Mucosa of stomach (tissue), 1 donor: Measurements from ENCODE around the gene PCSK5.

Source experiments
- H3K27me3 ChIP-seq: one replicate; pipeline ENCODE4 v1.7.0; 2013; ENCODE audit warnings: mild to moderate bottlenecking, low read length; ENCODE audit not compliant: control insufficient read depth, insufficient read depth
- H3K36me3 ChIP-seq: one replicate; pipeline ENCODE4 v1.7.0; 2013; ENCODE audit warnings: low read length; ENCODE audit not compliant: control insufficient read depth, insufficient read depth
- H3K4me1 ChIP-seq: one replicate; pipeline ENCODE4 v1.7.0; 2013; ENCODE audit warnings: mild to moderate bottlenecking, low read length; ENCODE audit not compliant: control insufficient read depth, insufficient read depth
- H3K4me3 ChIP-seq: one replicate; pipeline ENCODE4 v1.7.0; 2013; ENCODE audit warnings: low read length
- H3K9ac ChIP-seq: one replicate; pipeline ENCODE4 v1.7.0; 2013; ENCODE audit warnings: mild to moderate bottlenecking, low read length, moderate library complexity
- H3K9me3 ChIP-seq: one replicate; pipeline ENCODE4 v1.7.0; 2013; ENCODE audit warnings: mild to moderate bottlenecking, low read length, moderate library complexity; ENCODE audit not compliant: control insufficient read depth
- donor health status: Pancreatic carcinoma.

Gene PCSK5

DNA sequence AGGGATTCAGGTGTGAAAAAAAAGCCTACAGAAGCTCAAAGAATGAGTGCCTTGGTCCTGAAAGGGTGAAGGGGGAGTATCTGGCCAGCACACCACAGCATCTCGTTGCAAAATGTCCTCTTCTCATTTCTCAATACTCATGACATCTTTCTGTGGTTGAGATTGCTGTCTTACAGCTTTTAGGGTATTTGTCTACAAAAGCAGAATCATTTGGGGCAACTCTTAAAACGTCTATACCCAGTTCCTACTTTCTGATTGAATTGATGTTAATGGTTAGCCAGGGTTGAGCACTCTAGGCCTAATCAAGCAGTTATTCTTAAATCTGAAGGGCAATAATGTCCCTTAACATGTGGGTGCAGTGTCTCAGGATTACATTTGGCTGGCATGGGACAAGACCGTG is 21.2 kb upstream of the PCSK5 start:
- Histone ChIP-seq H3K9me3 (no peaks in the 10 kb centered on the region), H3K9ac (no peak overlapping the region), H3K36me3 (no peaks in the 10 kb centered on the region), H3K4me3 (no peak overlapping the region), H3K4me1 (no peaks in the 10 kb centered on the region), H3K27me3 (no peaks in the 10 kb centered on the region)

DNA sequence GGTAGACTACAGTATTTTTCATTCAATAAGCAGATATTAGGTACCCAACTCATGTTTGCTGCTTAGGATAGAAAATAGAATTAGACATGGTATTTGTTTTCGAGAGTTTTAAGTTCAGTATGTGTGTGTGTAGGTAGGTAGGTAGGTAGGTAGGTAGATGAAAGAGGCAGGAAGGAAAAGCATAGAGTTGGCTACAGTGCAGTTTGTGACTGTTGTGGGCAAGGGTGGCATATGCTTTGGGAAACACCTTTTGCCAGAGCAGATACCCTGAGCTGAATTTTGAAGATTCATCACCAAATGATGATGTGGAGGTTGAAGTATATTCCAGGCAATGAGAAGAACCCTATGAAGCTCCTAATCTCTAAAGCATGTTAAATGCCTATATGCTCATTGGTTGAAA is 20.0 kb upstream of the PCSK5 start:
- no peaks in the 10 kb centered on the region for H3K4me1 ChIP-seq
- no peak overlapping the region for H3K4me3 ChIP-seq
- no peaks in the 10 kb centered on the region for H3K27me3 ChIP-seq
- no peaks in the 10 kb centered on the region for H3K36me3 ChIP-seq
- H3K9me3 ChIP-seq = no peaks in the 10 kb centered on the region
- H3K9ac ChIP-seq = no peak overlapping the region

DNA sequence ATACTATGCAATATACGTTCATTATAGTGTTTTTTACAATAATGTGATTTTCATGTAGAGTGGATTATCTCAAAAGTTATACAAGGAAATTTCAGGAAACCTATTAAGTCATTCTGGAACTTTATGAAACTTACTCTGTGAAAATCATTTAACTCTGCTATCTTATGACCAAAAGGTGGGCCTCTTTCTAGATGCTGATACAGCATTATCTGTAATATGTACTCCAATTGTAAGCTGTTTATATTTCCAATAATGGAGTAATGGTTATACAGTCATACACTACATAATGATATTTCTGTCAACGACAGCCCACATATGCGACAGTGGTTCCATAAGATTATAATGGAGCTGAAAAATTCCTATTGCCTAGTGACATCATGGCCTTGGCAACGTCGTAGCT is 18.8 kb upstream of the PCSK5 start:
- Histone ChIP-seq H3K36me3 (no peaks in the 10 kb centered on the region), H3K9ac (no peak overlapping the region), H3K9me3 (no peaks in the 10 kb centered on the region), H3K27me3 (no peaks in the 10 kb centered on the region), H3K4me1 (no peaks in the 10 kb centered on the region), H3K4me3 (no peak overlapping the region)

DNA sequence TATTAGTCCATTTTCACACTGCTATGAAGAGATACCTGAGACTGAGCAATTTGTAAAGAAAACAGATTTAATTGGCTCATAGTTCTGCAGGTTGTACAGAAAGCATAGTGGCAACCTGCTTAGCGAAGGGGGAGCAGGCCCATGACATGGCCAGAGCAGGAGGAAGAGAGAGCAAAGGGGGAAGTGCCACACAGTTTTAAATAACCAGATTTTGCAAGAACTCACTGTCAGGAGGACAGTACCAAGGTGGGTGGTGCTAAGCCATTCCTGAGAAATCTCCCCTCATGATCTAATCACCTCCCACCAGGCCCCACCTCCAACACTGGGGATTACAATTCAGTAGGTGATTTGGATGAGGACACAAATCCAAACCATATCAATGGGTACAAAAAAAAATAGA is 16.8 kb upstream of the PCSK5 start:
- Histone ChIP-seq H3K4me1 (no peaks in the 10 kb centered on the region), H3K36me3 (no peaks in the 10 kb centered on the region), H3K27me3 (no peaks in the 10 kb centered on the region), H3K9me3 (no peaks in the 10 kb centered on the region), H3K4me3 (no peak overlapping the region), H3K9ac (no peak overlapping the region)

DNA sequence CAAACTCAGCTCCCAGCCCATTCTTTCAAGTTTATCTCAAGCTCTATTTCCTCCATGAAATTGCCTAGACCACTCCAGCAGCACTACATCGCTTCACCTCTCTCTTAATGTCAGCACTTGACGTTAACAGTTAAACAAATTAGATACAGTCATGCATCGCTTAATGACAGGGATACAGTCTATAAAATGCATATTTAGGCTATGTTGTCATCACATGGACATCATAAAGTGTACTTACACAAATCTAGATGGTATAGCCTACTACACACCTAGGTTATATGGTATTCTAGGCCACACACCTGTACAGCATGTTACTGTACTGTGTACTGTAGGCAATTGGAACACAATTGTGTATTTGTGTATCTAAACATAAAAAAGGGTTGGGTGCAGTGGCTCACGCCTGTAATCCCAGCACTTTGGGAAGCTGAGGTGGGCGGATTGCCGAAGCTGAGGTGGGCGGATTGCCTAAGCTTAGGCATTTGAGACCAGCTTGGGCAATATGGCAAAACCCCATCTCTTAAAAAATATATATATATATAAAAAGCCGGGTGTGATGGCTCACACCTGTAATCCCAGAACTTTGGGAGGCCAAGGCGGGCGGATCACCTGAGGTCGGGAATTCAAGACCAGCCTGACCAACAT is 13.4 kb upstream of the PCSK5 start:
- no peak overlapping the region for H3K9ac ChIP-seq
- H3K4me1 ChIP-seq = peaks cover 3% of the 10 kb centered on the region
- no peaks in the 10 kb centered on the region for H3K36me3 ChIP-seq
- H3K9me3 ChIP-seq = no peaks in the 10 kb centered on the region
- no peaks in the 10 kb centered on the region for H3K27me3 ChIP-seq
- H3K4me3 ChIP-seq = no peak overlapping the region

DNA sequence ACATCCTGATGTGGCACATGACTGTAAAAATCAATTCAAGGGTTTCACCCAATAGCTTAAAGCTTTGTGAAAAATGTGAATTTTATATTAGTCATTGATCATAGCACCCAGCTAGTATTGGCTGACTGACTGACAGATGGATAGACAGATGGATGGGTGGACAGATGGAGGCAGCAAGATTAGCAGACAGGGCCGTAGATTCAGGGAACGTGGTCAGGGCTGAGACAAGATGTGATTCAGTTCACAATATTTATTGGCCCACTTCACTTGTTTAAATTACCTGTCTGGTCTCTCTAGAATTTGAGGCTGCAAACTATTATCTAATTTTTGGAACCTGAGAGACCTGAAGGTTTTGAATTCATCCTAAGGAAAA is 12.0 kb upstream of the PCSK5 start:
- H3K27me3 ChIP-seq = no peaks in the 10 kb centered on the region
- H3K9me3 ChIP-seq = no peaks in the 10 kb centered on the region
- no peak overlapping the region for H3K4me3 ChIP-seq
- peaks cover 3% of the 10 kb centered on the region for H3K4me1 ChIP-seq
- H3K9ac ChIP-seq = no peak overlapping the region
- no peaks in the 10 kb centered on the region for H3K36me3 ChIP-seq

DNA sequence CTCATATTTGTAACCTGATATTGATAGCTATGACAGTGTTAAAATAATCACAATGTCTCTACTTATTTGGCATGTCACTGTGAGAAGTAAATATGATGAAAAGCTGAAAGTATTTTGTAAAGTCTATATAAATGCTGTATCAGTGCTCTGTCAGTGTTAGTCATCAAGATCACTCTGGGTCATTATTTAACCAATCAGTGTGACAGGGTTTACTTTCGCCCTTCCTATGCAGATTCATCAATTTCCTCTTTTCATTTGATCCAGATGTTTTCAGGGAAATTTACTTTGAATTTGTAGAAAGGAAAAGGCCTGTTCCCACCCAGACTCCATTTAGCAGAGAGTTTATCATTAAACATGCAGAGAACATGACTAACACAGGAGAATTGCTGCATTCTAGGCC is 9.9 kb upstream of the PCSK5 start:
- Histone ChIP-seq H3K27me3 (no peaks in the 10 kb centered on the region), H3K36me3 (no peaks in the 10 kb centered on the region), H3K4me3 (no peak overlapping the region), H3K9me3 (no peaks in the 10 kb centered on the region), H3K9ac (no peak overlapping the region), H3K4me1 (peaks cover 3% of the 10 kb centered on the region)

DNA sequence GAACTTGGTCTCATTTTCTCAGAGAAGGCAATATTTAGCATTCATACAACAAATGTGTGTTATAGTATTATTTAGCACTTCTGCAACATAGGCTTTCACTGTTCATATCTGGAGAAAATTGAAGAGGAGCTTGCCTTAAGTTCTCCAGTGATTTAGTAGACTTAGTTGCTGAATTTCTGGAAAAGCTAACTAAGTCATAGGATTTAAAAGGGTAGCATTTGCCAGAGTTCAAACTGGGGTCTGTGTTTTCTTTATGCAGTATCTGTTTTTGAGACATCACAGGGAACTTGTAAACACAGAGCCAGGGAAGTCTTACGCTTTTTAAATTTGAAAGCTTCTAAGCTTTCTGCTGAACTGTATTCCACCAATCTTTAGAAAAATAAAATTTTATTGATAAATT is 8.7 kb upstream of the PCSK5 start:
- Histone ChIP-seq H3K9me3 (no peaks in the 10 kb centered on the region), H3K36me3 (no peaks in the 10 kb centered on the region), H3K4me1 (peaks cover 3% of the 10 kb centered on the region), H3K4me3 (no peak overlapping the region), H3K27me3 (no peaks in the 10 kb centered on the region), H3K9ac (no peak overlapping the region)

DNA sequence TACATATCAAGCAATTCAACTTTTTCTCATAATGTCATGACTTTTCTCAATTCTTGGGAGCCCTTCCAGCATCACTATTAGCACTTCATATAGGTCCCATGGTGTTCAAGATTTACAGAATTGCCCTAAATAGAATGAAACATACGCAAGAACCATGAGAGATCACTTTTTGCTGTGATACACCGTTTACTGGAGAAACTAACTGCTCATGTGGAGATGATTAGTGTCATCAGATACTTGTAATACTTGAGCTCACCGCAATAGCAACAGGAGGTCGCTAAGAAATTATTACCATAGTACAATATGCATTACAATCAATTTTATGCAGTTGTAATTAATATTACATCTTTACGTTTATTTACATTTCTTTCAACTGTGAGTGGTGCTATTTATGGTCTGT is 4.8 kb upstream of the PCSK5 start:
- Histone ChIP-seq H3K9me3 (no peaks in the 10 kb centered on the region), H3K27me3 (no peaks in the 10 kb centered on the region), H3K36me3 (no peaks in the 10 kb centered on the region), H3K4me3 (no peak overlapping the region), H3K9ac (no peak overlapping the region), H3K4me1 (peaks cover 3% of the 10 kb centered on the region)

DNA sequence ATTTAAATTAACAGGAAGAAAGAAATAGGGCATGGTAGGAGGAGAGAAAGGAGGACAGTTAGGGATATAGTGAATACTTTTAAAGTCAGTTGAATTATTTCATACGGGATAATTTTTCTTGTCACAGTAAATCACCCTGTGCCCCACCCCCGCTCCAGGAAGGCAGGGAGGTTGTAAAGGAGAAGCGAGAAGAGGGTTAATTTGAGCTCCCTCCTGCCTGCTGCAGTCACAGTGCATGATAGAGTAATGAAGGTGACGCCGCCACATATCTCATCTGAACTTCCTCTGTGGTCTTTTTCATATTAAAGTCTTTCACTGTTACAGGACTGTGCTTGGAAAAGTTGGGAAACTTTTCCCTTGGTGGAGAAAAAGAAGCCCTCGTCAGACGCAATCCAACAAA is 896 bp upstream of the PCSK5 start:
- H3K27me3 ChIP-seq = no peaks in the 10 kb centered on the region
- no peaks in the 10 kb centered on the region for H3K9me3 ChIP-seq
- H3K9ac ChIP-seq = peak overlapping the region; percentile 67
- H3K4me3 ChIP-seq = peak overlapping the region; percentile 65
- H3K4me1 ChIP-seq = peaks cover 6% of the 10 kb centered on the region
- H3K36me3 ChIP-seq = no peaks in the 10 kb centered on the region

DNA sequence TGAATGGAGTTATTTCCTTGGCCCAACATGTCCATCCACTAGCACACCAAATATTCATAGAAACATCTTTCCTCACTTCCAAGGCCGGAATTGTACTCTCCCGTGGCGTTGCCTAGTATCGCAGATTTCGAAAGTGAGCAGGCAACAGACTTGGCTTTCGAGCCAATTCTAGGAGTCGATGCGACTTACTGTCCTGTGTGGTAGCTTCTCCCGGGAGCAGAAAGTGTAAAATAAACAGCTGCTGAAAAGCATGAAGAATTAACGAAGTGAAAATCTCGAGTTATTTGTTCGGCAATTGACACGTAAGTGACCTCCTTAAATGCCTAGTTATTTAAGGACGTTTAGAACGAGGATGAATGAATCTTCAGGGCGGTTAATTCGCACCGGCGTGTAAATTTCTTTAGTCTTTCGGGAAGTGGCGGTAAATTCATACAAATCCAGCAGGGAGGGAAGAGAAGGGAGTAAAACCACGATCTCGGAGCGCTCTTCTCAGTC is 449 bp upstream of the PCSK5 start:
- Histone ChIP-seq H3K4me3 (peak overlapping the region; percentile 65), H3K4me1 (peaks cover 9% of the 10 kb centered on the region), H3K9me3 (no peaks in the 10 kb centered on the region), H3K27me3 (no peaks in the 10 kb centered on the region), H3K9ac (peak overlapping the region; percentile 67), H3K36me3 (no peaks in the 10 kb centered on the region)

DNA sequence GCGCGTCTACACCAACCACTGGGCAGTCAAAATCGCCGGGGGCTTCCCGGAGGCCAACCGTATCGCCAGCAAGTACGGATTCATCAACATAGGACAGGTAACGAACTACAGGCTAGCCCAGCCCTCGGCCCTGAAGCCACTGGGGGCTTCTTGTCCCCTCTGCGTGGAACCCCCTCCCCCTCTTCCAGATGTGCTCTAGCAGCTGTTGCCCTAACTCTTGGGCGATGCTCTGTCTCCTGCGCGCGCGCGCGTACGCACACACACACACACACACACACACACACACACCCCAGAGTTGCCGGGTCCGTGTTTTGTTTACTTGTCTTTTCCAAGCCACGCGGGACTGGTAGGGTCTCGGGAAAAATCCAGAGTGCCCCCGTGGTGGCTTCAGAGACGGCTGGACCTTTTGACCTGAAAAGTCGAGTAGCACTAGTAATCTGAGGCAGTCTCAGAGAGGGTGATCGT is 836 bp downstream of the PCSK5 start:
- peak overlapping the region; percentile 65 for H3K4me3 ChIP-seq
- H3K9ac ChIP-seq = peak overlapping the region; percentile 67
- no peaks in the 10 kb centered on the region for H3K36me3 ChIP-seq
- H3K4me1 ChIP-seq = peaks cover 10% of the 10 kb centered on the region
- H3K9me3 ChIP-seq = no peaks in the 10 kb centered on the region
- no peaks in the 10 kb centered on the region for H3K27me3 ChIP-seq

DNA sequence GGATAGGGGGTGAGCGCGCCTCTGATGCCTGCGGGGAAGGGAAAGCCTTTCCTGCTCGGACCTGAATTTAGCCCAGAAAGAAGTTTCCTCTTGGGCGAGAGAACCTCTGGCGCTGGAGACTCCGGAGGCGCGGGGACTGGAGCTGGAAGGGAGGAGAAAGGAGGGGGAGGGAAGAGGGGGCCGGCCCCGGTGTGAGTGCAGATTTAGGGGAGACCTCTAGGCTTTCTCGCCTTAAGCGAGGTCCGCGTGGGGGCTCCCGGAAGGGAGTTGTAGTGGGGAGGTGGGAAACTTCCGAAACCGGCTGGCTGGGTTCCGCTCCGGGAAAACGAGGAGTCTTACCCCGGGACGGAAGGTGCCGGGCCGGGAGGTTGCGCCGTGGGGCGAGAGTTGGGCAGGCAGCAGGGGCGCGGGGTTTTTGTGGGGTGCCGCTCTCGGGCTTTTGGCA is 1.3 kb downstream of the PCSK5 start:
- Histone ChIP-seq H3K36me3 (no peaks in the 10 kb centered on the region), H3K27me3 (no peaks in the 10 kb centered on the region), H3K9me3 (no peaks in the 10 kb centered on the region), H3K9ac (peak overlapping the region; percentile 67), H3K4me3 (peak overlapping the region; percentile 65), H3K4me1 (peaks cover 10% of the 10 kb centered on the region)
